Esophagus muscularis mucosa (tissue), 4 donors: ENCODE measurements around the gene PEAK3.

Experiments
- EP300 ChIP-seq: sonication (generic); formaldehyde crosslinking; IDR thresholded peaks from one replicate; pipeline ENCODE4 v1.6.1; 2017; ENCODE audit warnings: antibody characterized with exemption
- POLR2A ChIP-seq: fragments of 450-650 bp; IDR thresholded peaks from one replicate; pipeline ENCODE4 v1.6.1; 2017; ENCODE audit warnings: antibody characterized with exemption, moderate library complexity, mild to moderate bottlenecking, low read depth
- POLR2AphosphoS5 ChIP-seq, 2 donors: sonication (generic); formaldehyde crosslinking; IDR thresholded peaks; one replicate each; pipeline ENCODE4 v1.6.1; 2017; ENCODE audit warnings: antibody characterized with exemption in 2 of 2
- TF ChIP-seq, protein P1 (sequence below), 3 experiments: fragments of 200-600 bp in 2 of 3; fragments of 450-650 bp in 1 of 3; sonication (generic) in 2 of 3; IDR thresholded peaks; one replicate each; pipeline ENCODE4 v1.5.1; 2017 to 2019; ENCODE audit warnings: antibody characterized with exemption in 3 of 3, mild to moderate bottlenecking in 2 of 3, moderate library complexity in 1 of 3

GRCh38 chr19:2300533-2300932 lies 18.6 kb upstream of the PEAK3 start:
- TF ChIP-seq, protein P1, sequence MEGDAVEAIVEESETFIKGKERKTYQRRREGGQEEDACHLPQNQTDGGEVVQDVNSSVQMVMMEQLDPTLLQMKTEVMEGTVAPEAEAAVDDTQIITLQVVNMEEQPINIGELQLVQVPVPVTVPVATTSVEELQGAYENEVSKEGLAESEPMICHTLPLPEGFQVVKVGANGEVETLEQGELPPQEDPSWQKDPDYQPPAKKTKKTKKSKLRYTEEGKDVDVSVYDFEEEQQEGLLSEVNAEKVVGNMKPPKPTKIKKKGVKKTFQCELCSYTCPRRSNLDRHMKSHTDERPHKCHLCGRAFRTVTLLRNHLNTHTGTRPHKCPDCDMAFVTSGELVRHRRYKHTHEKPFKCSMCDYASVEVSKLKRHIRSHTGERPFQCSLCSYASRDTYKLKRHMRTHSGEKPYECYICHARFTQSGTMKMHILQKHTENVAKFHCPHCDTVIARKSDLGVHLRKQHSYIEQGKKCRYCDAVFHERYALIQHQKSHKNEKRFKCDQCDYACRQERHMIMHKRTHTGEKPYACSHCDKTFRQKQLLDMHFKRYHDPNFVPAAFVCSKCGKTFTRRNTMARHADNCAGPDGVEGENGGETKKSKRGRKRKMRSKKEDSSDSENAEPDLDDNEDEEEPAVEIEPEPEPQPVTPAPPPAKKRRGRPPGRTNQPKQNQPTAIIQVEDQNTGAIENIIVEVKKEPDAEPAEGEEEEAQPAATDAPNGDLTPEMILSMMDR (IDR thresholded peaks at IDR 0.05): no peak
- TF ChIP-seq EP300 (no peak), POLR2AphosphoS5 (IDR thresholded peaks at IDR 0.05) (no peak), POLR2A (no peak)
